Subcutaneous adipose tissue (tissue), 4 donors: ENCODE results near the gene HHATL. TPM values are rescaled to one million over a fixed set of nuclear protein-coding genes. Genes with fewer than 3 reads are reported as not detected.

Experiments used
- total RNA-seq, 4 donors: library from RNA; depleted of rRNA; stranded (reverse); fragments of >200 nt; gene quantifications; one replicate each; pipeline ENCODE4 v1.1.0, GENCODE V29; 2016
- TF ChIP-seq, protein P1 (sequence below): fragments of 450-650 bp; IDR thresholded peaks from one replicate; pipeline ENCODE4 v1.5.1; 2016; ENCODE audit warnings: low read depth, mild to moderate bottlenecking, control low read depth, antibody characterized with exemption, moderate library complexity

Gene HHATL
- total RNA-seq, 4 donors from 2014 or later: 0.17 TPM; not detected in 3

GRCh38 chr3:42678447-42678846, 24.2 kb downstream of the HHATL start:
- TF ChIP-seq, protein P1, sequence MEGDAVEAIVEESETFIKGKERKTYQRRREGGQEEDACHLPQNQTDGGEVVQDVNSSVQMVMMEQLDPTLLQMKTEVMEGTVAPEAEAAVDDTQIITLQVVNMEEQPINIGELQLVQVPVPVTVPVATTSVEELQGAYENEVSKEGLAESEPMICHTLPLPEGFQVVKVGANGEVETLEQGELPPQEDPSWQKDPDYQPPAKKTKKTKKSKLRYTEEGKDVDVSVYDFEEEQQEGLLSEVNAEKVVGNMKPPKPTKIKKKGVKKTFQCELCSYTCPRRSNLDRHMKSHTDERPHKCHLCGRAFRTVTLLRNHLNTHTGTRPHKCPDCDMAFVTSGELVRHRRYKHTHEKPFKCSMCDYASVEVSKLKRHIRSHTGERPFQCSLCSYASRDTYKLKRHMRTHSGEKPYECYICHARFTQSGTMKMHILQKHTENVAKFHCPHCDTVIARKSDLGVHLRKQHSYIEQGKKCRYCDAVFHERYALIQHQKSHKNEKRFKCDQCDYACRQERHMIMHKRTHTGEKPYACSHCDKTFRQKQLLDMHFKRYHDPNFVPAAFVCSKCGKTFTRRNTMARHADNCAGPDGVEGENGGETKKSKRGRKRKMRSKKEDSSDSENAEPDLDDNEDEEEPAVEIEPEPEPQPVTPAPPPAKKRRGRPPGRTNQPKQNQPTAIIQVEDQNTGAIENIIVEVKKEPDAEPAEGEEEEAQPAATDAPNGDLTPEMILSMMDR: no peak

- TF ChIP-seq, protein P1: no peak
Observed at GRCh38 chr3:42675909-42676308, 26.7 kb downstream of the HHATL start.

DNA sequence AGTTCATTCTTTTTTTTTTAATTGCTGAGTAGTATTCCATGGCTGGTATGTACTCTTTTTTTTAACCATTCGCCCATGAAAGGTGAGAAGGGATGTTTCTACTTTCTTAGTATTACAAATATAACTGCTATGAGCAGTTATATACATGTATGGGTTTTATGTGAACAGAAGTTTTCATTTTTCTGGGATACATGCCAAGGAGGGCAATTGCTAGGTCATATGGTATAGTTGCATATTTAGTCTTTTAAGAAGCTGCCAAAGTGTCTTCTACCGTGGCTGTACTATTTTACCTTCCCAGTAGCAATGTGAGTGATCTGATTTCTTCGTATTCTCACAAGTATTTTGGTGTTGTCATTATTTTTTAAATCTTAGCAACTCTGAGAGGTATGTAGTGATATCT, 28.5 kb downstream of the HHATL start:
- TF ChIP-seq, protein P1: no peak

- TF ChIP-seq, protein P1: no peak
Observed at GRCh38 chr3:42673082-42673481, 29.5 kb downstream of the HHATL start.

DNA sequence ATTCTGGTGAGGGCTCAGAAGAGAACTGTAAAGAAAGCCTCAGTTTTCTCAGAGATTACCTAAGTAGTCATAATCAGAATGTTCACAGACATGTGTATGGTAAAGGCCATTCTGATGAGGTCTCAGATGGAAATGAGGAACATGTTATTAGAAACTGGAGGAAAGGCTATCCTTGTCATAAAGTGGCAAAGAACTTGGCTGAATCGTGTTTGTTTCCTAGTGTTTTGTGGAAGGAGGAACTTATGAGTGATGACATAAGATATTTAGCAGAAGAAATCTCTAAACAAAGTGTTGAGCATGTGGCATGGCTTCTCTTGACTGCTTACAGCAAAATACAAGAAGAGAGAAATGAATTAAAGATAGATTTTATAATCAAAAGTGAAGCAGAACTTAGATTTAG, 30.1 kb downstream of the HHATL start:
- TF ChIP-seq, protein P1: no peak

DNA sequence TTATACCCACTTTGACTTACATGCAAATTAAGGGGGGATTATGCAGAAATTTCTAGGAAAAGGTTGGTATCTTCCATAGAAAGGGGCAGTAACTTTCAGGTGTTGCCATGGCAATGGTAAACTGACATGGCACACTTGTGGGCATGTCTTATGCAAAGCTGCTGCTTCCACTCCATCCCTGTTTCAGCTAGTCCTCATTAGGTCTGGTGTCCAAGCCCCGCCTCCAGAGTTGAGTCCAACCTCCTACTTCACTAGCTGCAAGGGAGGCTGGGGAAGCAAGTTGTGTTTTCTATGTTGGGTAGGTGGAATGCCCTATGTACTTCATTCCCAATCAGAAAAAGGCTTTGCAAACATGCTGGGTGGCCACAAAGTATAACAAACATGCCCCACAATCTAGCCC, 31.9 kb downstream of the HHATL start:
- TF ChIP-seq, protein P1: no peak

DNA sequence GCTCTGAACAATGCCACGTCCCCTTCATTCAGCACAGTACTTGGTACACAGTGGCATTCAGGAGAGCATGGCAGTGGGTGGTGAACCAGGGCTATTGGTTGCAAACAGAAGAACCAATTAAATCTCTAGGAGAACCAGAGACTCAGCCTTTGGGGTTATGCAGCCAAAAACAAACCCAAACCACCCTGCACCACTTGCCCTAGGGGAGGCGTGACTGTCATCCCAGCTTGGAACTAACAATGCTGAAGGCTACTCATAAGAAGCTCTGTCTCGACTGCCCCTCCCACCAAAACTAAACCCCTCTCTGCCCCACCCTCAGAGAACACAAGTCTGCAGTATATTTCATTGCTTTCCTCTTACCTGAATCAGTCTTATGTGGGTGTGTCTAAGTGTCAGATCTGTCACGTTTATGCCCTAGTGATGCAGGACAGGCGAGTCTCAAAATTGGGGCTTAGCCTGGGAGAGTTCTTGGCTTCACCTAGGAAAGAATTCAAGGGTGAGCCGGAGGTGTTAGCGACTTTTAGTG, 32.5 kb downstream of the HHATL start:
- TF ChIP-seq, protein P1: no peak
